Sigmoid colon (tissue), 4 donors: Measurements from ENCODE around the gene TIMM21.

Experiments
- EP300 ChIP-seq, 4 donors: sonication (generic); formaldehyde crosslinking; IDR thresholded peaks; one replicate each; pipeline ENCODE4 v1.6.1; 2017; ENCODE audit warnings: antibody characterized with exemption in 4 of 4
- POLR2A ChIP-seq, 2 donors: fragments of 450-650 bp; IDR thresholded peaks; one replicate each; pipeline ENCODE4 v1.6.1; 2016; ENCODE audit warnings: antibody characterized with exemption in 2 of 2, mild to moderate bottlenecking in 2 of 2, moderate library complexity in 2 of 2
- POLR2AphosphoS5 ChIP-seq, 4 donors: sonication (generic); formaldehyde crosslinking; IDR thresholded peaks; one replicate each; pipeline ENCODE4 v1.6.1; 2017; ENCODE audit warnings: antibody characterized with exemption in 4 of 4
- TF ChIP-seq, protein P1 (sequence below), 4 experiments: fragments of 450-650 bp in 3 of 4; fragments of 200-600 bp in 1 of 4; IDR thresholded peaks; one replicate each; pipeline ENCODE4 v1.5.1; 2016 to 2019; ENCODE audit warnings: antibody characterized with exemption in 4 of 4, mild to moderate bottlenecking in 3 of 4, moderate library complexity in 2 of 4

DNA sequence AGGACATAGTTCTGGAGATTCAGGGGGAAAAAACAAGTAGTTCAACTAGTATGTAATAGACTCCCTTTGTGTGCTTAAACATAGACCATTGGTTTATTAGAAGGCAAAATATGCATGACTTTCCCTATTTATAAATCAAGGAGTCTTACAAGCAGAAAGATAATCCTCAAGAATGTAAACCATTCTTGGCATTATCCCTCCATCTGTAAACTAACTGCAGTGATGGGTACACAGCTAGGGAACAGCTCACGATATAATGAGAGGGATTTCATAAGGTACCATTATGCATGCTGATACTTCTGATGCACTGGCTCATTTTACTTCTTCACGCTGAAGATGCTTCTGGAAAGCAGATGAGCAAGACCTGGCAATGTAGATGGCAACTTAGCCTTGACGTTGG lies 1.6 kb upstream of the TIMM21 start:
- TF ChIP-seq, protein P1, sequence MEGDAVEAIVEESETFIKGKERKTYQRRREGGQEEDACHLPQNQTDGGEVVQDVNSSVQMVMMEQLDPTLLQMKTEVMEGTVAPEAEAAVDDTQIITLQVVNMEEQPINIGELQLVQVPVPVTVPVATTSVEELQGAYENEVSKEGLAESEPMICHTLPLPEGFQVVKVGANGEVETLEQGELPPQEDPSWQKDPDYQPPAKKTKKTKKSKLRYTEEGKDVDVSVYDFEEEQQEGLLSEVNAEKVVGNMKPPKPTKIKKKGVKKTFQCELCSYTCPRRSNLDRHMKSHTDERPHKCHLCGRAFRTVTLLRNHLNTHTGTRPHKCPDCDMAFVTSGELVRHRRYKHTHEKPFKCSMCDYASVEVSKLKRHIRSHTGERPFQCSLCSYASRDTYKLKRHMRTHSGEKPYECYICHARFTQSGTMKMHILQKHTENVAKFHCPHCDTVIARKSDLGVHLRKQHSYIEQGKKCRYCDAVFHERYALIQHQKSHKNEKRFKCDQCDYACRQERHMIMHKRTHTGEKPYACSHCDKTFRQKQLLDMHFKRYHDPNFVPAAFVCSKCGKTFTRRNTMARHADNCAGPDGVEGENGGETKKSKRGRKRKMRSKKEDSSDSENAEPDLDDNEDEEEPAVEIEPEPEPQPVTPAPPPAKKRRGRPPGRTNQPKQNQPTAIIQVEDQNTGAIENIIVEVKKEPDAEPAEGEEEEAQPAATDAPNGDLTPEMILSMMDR (IDR thresholded peaks at IDR 0.05): no peak
- TF ChIP-seq POLR2A (IDR thresholded peaks at IDR 0.05): no peak
- TF ChIP-seq POLR2AphosphoS5 (IDR thresholded peaks at IDR 0.05): no peak
- TF ChIP-seq EP300 (IDR thresholded peaks at IDR 0.05): no peak
